GM19438 (cell line): ENCODE measurements around the gene ZAP70.

Experiments used
- ATAC-seq: cut with Tn5 transposase; IDR thresholded peaks from one replicate; pipeline ENCODE4 v1.9.1; 2021; ENCODE audit warnings: low read depth; ENCODE audit not compliant: unreplicated experiment

The ZAP70 gene

DNA sequence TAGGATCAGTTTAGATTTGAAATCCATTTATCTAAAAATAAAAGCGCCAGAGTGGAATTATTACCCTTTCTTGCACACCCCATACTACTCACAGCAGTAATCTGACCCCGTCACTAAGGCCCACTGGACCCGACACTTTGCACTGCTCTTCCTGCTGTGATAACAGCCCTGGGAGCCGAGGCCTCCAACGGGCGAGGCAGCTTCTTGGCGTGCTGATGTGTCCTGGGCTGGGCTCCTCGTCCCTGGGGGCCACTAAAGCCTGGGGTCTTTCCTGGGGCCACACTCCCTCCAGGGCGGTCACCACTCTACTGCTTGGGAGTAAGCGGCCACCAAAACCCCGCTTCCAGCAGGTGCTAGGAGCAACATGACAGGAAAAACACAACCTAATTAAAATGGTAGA lies 61.7 kb downstream of the ZAP70 start:
- no peak for ATAC-seq

DNA sequence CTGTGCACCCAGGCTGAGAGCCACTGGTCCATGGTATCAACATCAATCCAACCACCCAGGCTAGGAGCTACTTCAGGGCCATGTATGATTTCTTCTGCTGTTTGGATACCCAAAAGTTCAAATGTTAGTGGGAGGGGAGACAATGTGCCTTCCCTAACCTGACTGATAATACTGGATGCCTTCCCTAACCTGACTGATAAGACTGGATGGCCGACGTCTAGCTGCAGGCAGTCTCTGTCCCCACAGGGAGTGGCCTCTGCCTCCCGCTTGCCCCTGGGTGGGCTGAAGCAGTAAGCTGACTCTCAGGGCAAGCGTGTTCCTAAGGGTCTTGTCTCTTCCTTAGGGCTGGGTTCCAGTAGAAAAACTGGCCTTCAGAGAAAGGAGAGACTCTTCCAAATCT lies 65.8 kb downstream of the ZAP70 start:
- no peak for ATAC-seq

DNA sequence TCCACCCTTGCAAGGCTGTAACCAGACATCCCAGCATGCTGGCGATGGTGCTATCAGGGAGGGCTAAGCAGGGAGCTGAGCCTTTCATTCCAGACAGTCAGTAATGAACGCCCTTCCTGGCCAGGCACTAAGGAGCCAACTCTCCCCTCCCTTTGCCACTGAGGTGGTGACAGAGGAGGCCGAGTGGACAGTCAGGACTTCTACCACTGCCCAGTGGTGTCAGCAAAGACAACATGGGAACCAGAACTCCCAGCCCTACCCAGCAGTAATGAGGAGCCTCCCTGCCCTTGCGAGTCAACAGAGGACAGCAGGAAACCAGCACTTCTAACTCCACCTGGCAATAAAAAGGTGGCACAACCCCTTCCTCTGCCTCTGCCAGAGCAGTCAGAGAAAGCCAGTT lies 68.6 kb downstream of the ZAP70 start:
- ATAC-seq: no peak

DNA sequence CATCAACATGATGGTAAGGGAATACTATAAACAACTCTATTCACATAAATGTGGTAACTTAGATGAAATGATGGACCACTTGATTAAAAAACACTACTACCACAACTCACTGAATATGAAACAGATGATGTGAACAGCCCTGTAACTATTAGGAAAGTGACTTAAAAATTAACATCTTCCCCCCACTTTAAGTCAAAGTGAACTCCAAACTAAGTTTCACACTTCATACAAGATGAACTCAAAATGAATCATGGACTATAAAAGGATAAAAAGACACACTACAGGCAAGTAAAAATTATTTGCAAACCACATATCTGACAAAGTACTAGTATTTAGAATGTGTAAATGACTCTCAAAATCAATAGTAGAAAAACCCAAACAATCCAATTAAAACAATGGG lies 71.6 kb downstream of the ZAP70 start:
- ATAC-seq: no peak

DNA sequence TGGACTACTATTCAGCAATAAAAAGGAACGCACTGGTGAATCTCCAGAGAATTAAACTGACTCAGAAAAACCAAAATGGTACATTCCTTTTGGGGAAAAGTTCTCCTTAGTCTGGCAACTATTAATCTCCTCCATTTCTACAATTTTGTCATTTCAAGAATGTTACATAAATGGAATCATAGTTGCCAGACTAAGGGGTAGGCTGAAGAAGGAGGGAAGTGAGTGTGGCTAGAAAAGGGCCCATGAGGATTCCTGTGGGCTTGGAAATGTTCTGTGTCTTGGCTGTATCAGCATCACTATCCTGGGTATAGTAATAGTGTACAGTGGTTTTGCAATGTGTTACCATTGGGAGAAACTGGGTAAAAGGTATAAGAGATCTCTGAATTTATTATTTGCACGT lies 72.4 kb downstream of the ZAP70 start:
- ATAC-seq: no peak

DNA sequence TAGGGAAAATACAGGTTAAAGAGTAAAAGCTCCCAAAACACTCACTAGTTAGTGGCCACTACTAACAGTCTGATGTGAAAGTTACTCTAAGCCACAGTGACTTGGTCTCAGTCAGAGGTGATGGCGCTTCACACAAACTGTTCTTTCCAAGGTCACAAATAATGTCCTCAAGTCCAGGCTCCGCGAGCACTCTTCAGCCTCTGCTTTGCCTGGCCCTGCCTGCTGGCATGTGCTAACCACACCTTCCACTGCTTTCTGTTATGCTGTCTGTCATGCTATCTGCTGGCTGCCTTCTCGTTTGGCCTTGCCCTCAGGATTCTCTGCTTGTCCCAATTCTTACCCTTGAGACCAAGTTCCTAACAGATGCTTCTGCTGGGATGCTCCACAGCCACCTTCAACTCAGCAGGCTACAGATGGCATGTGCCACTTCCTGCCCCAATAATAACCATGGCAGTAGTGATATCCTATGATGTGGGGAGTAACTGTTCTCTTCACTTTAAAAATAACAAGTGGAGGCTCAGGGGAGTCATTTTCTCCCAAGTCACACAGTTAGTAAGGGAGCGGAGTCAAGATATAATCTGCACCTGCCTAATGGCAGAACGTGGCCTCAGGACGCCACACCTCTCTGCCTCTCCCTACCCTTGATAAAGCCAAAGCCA lies 75.7 kb downstream of the ZAP70 start:
- no peak for ATAC-seq
